H54 (cell line): ENCODE results near the gene SPR.
A peak's percentile ranks its signal among the peaks of the same experiment; 100 is the strongest.

Experiments used
- DNase-seq: peaks from one replicate; pipeline ENCODE4 v3.0.0; 2011; ENCODE audit warnings: low spot score, mixed read lengths; ENCODE audit not compliant: insufficient read length
- FAIRE-seq: peaks from 3 replicates; lab custom pipeline; 2011; peaks lifted over from hg19 to GRCh38; lab: Jason Lieb, UNC
- POLR2A ChIP-seq: IDR thresholded peaks from 2 replicates; pipeline ENCODE4 v1.6.1; 2011; ENCODE audit warnings: low read depth, mild to moderate bottlenecking, low read length

SPR gene

DNA sequence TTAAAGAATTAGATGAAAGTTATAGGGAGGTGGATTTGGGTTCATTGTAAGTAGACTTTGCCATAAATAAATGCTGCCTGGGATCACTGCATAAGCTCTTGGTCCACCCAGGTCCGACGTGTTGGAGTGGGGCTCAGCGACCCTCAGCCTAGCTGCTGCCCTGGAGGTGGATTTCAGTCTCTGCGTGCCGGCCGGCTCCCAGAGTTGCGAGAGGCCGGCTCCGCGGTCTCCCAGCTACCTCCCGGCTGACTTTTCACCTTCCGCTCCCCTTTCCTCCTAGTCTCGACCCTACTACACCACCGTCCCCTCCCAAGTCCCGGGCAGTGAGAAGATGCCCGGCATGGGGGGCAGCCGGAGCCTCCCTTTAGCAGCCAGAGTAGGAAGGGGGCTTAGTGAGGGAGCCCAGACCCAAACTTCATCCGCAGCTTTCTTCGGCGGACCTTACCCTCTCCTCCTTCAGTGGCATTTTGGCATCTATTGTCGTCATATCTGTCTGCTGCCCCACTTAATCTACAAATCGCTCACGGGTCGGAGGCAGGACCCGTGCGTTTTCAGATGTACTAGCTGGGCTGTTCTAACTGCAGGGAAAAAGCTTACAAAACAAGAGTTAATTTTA is 38.2 kb downstream of the SPR start:
- DNase-seq: no peak
- FAIRE-seq: no peak
- no peak for TF ChIP-seq POLR2A

DNA sequence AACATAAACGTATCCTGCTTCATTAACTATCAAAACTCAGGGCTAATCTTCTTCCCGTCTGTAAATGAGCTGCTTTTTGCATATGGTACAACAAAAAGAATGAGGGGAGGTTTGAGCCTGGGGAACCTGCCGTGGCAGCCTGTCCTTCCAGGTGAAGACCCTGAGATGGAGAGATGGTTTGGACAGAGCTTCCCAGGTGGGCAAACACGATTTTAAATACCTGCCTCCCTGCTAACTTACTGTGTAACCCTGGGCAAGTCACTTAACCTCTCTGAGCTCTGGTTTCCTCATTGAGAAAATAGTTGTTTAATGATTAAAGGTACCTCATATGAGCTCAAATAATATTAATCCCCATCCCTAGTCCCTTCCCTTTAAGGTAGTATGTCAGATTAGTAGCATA is 39.2 kb downstream of the SPR start:
- no peak for DNase-seq
- no peak for FAIRE-seq
- no peak for TF ChIP-seq POLR2A

DNA sequence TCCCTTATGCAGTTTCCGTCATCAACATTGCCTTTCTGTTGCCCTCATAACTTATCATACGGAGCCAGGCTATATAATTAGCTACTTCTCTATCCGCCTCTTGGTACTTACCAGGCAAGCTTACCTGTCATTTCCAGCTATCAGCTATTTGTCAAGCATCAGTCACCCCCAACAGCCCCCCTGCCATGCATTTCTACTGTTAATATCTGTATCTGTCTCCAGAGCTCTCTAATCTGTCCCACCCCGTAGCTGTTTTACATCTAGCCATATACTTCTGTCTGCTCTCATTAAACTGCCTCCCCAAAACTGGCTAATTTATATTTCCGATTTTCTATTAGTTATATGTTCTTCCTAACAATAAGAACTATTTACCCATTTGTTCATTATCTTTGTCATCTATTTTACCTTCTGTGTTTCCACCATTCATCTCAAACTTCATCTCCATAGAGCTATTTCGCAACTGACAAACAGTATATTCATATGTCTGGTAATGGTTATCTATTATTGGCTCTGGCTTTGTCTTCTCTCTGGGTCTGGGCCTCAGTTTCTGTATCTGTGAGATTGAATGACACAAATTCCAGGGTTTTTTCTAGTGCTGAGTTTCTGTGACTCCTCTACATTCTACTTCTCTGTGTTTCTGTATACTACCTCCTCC is 39.7 kb downstream of the SPR start:
- no peak for TF ChIP-seq POLR2A
- DNase-seq (no peak), FAIRE-seq (no peak)

DNA sequence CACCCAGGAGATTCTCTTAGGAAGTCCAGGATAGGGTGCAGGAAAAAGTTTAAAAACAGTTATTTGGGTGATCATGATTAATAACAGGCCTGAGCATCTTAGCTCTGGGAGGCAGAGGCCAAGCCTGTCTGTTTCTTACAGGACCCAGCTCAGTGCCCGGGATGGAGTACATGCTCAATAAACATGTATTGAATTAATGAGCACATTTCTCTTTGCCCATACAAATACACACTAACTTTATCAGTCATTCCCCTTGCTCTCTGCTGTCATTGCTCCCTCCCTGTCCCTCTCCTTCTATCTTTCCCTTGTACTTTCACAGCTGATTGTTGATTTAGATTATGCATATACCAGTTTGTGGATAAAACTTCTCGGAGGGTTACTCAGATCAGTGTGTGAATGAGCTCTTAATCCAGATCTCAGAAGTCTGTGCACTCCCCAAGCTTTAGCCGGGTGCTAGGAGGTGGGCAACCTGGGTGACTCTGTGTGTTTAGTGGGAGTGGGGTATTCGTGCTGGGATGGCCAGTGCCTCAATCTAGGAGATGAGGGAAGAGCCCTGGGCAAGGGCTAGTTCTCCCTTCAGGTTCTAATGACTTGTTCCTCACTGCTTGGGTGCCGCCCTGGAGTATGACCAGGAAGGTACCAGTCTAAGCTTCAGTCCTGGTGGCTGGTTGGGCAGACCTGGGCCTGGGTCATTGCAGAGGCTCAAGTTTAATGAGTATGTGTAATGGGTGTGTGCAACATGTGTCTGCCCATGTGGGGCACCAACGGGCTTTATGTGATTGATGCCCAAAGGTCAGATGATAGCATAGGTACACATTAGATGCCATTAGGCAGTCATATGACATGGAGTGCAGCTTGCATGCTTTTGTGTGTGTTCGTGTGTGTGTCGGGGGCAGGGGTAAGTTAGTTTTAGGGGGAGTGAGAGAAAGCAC is 40.7 kb downstream of the SPR start:
- DNase-seq: no peak
- no peak for FAIRE-seq
- TF ChIP-seq POLR2A: no peak

DNA sequence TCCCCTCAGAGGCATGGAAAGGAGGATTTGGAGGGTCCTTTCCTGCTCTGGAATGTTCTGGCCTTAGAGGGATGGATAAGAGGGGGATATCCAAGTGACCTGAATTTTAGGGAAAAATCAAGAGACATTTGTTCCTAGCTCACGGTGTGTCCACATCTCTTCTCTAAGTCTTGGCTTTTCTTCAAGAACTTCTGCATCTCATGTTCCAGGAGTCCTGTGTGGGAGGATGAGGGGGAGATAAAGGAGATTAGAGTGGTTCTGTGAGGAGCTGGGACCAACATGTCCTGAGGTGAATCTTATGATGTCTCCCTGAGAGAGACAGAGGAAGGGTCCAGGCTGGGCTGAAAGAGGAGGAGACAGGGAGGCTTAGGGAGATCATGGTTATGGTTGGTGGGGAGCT is 41.8 kb downstream of the SPR start:
- no peak for DNase-seq
- FAIRE-seq: no peak
- no peak for TF ChIP-seq POLR2A

DNA sequence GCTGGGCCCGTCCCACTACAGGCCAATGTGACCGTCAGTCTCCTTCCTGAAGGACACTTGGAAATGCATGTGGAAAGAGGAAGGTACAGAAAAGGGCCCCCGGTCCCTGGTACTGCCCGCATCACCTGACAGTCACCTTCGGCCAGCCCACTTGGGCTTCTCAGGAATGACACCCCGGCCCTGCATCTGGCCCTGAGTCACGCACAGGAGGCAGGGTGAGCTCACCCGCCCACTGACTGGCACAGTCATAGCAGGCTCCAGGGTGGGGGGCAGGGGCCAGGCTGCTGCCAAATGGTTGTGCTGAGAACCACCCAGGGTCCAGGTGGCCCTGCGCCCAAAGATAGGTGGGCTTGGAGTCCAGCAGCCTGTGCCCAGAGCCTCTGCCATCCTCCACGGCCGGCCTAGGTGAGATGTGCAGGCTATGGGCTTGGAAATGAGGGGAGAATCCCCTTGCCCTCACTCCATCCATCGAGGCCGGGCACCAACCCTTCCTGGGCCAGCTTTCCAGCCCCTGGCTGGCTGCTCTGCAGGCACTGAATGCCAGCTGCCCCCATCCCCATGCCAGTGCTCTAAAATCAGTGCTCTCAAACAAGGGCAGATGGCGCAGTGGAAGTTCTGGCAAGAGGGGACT is 44.2 kb downstream of the SPR start:
- DNase-seq (peak; percentile 98), FAIRE-seq (no peak)
- no peak for TF ChIP-seq POLR2A

DNA sequence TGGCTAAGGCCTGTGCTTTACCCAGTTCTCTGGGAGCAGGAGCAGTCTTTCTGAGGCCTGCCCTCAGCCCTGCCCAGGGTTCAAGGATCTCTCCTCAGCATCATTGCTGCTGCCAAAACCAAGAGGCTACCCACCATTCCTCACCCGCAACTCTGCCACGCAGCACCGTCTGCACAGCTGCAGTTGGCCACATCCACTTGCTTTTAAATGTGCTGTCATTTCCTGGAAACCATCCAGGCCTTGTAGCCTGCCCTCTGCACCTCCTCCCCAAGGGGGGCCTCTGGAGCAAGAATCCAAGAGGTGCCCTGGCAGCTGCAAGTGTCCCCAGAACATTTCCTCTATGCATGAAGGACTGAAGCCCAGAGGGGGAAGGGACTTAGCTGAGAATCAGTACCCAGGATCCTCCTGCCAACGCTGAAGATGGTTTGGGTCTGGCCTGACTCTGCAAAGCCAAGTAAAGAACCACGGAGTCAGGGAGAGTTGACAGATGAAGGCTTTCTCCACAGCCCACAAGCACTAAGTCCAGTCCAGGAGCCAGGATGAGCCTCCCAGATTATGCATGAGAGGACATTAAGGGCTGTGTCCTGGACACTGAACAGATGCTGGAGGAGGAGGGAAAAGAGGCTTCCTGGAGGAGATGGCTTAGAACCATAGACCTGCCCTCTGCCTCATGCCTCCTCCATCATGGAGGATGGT is 45.0 kb downstream of the SPR start:
- TF ChIP-seq POLR2A: no peak
- DNase-seq: peak; percentile 67

DNA sequence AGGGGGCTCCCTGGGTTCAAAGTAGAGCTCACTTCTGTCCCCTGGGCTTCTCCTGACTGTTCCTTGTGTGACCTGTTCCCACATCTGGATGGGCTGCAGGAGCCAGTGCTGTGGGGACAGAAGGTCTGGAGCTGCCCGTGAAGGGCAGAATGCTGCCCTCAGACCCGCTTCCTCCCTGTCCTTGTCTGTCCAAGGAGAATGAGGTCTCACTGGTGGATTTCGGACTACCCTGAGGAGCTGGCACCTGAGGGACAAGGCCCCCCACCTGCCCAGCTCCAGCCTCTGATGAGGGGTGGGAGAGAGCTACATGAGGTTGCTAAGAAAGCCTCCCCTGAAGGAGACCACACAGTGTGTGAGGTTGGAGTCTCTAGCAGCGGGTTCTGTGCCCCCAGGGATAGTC is 45.6 kb downstream of the SPR start:
- FAIRE-seq (no peak), DNase-seq (no peak)
- no peak for TF ChIP-seq POLR2A

More for the DNA sequence above, 45.0 kb downstream of the SPR start:
- FAIRE-seq: no peak

DNA sequence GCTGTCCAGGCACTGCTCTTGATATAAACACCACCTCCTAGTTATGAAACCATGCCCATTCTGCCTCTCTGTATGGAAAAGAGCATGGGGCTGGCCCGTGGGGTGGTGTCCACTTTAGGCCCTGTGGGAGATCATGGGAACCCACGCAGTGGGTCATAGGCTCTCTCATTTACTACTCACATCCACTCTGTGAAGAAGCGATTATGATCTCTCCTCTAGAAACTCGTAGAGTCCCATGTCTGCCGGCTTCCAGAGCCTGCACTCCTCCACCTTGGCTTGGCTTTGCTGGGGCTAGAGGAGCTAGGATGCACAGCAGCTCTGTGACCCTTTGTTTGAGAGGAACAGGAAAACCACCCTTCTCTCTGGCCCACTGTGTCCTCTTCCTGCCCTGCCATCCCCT is 46.0 kb downstream of the SPR start:
- no peak for TF ChIP-seq POLR2A
- FAIRE-seq: no peak

DNA sequence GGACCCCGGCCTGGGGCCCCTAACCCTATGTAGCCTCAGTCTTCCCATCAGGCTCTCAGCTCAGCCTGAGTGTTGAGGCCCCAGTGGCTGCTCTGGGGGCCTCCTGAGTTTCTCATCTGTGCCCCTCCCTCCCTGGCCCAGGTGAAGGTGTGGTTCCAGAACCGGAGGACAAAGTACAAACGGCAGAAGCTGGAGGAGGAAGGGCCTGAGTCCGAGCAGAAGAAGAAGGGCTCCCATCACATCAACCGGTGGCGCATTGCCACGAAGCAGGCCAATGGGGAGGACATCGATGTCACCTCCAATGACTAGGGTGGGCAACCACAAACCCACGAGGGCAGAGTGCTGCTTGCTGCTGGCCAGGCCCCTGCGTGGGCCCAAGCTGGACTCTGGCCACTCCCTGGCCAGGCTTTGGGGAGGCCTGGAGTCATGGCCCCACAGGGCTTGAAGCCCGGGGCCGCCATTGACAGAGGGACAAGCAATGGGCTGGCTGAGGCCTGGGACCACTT is 46.5 kb downstream of the SPR start:
- no peak for FAIRE-seq
- no peak for TF ChIP-seq POLR2A
- DNase-seq: no peak

More for the DNA sequence above, 46.0 kb downstream of the SPR start:
- no peak for DNase-seq

DNA sequence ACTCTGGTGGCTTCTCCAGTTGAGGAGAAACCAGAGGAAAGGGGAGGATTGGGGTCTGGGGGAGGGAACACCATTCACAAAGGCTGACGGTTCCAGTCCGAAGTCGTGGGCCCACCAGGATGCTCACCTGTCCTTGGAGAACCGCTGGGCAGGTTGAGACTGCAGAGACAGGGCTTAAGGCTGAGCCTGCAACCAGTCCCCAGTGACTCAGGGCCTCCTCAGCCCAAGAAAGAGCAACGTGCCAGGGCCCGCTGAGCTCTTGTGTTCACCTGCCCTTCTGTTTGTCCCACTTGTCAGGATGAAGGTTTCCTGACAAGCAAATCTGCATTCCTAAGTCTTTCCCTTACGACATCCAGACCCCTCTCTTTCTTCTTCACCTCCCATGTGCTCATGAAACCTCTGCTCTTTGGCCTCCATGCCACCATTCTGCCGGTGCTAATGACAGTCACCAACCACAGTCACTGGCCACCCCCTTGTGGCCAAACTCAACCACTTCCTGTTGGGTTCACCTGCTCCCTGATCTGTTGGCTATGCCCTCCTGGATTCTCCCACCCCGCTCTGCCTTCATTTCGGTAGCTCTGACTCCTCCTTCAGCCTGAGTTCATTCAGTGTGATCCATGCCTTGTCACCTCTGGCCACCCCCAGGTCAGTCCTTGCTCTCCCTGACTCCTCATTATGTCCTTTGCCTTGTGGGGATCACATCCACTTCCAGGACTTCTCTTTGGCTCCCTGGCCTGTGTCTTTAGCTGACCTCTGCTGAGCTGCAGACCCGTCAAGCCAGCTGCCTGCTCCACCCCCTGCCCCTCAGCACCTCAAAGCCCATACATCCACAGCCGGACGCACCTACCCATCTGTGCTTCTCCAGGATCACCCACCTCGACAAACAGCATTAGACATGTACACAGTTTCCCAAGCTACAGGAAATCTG is 47.7 kb downstream of the SPR start:
- DNase-seq (no peak), FAIRE-seq (no peak)

DNA sequence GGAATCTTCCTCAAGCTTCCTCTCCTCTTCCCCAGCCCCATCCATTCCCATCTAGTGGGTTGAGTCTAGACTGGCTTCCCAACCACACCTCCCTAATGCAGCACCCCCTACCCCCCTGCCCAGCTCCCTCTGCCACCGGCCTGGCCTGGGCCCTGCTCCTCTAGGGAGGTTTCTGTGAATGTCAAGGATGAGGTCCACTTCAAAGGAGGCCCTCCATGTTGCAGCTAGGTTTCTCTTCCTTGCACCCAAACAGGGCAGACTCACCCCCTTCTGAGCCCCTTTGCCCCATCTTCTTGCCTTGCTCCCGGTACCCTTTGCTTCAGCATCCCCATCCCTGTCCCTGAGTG is 48.4 kb downstream of the SPR start:
- TF ChIP-seq POLR2A: no peak
- DNase-seq (no peak), FAIRE-seq (no peak)

More for the DNA sequence above, 47.7 kb downstream of the SPR start:
- no peak for TF ChIP-seq POLR2A
